ENCODE results near the gene RGS19. TPM values are rescaled to one million over a fixed set of nuclear protein-coding genes. Genes with fewer than 3 reads are reported as not detected.

RGS19 gene
- total RNA-seq, 1 experiment from 2014 or later: 43.2 TPM

DNA sequence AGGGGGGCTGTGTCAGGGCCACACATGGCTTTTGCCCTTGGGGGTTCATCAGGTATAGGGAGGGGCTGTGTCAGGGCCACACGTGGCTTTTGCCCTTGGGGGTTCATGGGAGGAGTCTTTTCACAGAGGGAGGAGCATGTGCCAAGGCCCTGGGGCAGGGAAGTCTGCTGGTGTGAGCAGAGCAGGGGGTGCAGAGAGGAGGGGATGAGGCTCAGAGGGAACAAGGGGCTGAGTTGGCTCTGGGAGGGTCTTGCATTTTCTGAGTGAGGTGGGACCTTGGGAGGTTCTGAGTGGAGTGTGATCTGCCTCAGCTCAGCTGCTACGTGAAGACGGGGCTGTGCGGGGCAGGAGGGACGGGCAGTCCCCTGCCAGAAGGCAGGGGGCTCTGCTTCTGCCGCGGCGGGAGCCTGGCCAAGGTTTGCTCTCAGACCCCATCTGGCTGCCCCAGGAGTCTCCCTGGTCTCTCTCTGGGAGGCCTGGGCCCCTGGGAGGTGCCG, 23.9 kb downstream of the RGS19 start:
- no peak overlapping the region for H3K9ac ChIP-seq (ENCODE audit: low read length)
- H3K9me3 ChIP-seq (ENCODE audit: low read length): no peaks in the 10 kb centered on the region
- H3K79me2 ChIP-seq (ENCODE audit: low read length): no peaks in the 10 kb centered on the region
- no peak overlapping the region for H3K27ac ChIP-seq (ENCODE audit: low read length)
- POLR2A ChIA-PET (ENCODE audit: unreplicated experiment): no interaction called here
- no peak overlapping the region for H2AFZ ChIP-seq (ENCODE audit: low read length)
- H3K9me2 ChIP-seq (replicated peaks; ENCODE audit: low read length): no peaks in the 10 kb centered on the region
- CTCF ChIA-PET: interaction anchor here (0.6 kb wide), 1 partner anchor 180 kb away, joined by 3 read pairs; no protein-coding TSS in a partner anchor
- intact Hi-C loops (cut with micrococcal nuclease): no loop called here
- no peaks in the 10 kb centered on the region for H3K36me3 ChIP-seq (ENCODE audit: low read depth, low read length)
- no peaks in the 10 kb centered on the region for H4K20me1 ChIP-seq (ENCODE audit: low read length)
- peaks cover 10% of the 10 kb centered on the region for H3K4me1 ChIP-seq (ENCODE audit: insufficient read depth, low read length)
- TF ChIP-seq, protein P1, sequence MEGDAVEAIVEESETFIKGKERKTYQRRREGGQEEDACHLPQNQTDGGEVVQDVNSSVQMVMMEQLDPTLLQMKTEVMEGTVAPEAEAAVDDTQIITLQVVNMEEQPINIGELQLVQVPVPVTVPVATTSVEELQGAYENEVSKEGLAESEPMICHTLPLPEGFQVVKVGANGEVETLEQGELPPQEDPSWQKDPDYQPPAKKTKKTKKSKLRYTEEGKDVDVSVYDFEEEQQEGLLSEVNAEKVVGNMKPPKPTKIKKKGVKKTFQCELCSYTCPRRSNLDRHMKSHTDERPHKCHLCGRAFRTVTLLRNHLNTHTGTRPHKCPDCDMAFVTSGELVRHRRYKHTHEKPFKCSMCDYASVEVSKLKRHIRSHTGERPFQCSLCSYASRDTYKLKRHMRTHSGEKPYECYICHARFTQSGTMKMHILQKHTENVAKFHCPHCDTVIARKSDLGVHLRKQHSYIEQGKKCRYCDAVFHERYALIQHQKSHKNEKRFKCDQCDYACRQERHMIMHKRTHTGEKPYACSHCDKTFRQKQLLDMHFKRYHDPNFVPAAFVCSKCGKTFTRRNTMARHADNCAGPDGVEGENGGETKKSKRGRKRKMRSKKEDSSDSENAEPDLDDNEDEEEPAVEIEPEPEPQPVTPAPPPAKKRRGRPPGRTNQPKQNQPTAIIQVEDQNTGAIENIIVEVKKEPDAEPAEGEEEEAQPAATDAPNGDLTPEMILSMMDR (conservative IDR thresholded peaks at IDR 0.05; ENCODE audit: low read depth, low read length): no peak
- TF ChIP-seq EZH2 (IDR thresholded peaks at IDR 0.05; ENCODE audit: low read length, unreplicated experiment): no peak
- no peak for TF ChIP-seq EZH2phosphoT487 (IDR thresholded peaks at IDR 0.05; ENCODE audit: borderline replicate concordance, low read length)
- no peak overlapping the region for H3K4me2 ChIP-seq (ENCODE audit: low read length)
- no peaks in the 10 kb centered on the region for H3K27me3 ChIP-seq (ENCODE audit: low read length)
- no TSS peak for BruUV-seq (replicated peaks)
- H3K4me3 ChIP-seq (ENCODE audit: low read length): no peak overlapping the region
- no peaks in the 10 kb centered on the region for H3F3A ChIP-seq (ENCODE audit: low read length, unreplicated experiment)
- DNase-seq (no peak), ATAC-seq (no peak)

DNA sequence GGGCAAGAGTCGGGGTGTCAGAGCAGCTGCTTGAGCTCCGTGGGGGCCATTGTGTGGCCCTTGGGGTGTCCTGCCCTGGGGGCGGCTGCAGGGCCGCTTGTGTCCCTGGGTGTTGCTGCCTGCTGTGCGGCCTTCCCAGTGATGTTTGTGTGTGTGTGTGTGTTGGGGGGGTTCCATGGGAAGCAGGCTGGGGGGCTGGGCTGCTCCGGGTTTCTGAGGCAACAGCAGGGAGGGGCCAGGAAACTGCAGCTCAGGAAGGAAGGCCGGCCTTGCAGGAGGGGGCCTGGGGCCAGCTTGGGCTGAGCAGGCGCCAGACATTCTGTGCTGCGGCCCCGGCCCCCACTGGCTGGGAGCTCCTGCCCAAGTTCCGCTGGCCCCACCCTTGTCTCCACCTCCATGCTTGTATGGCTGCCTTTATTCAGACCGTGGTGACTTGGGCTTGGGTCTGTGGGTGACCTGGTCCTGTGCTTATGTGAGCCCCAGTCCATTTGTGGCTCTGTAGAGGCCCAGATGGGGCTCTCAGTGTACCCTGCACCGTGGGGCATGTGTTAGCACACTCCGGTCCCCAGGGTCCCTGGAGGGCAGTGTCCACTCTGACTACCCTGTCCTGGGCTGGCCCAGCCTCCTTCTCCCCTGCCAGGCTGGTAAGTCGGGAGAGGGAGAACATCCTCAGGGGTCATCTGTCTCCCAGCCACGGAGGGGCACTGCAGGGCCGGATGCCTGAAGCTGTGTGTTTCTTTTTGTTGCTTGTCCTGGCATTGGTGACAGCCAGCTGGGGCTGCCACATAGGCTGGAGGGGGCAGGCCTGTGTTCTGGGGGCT, 25.3 kb downstream of the RGS19 start:
- Histone ChIP-seq H3K36me3 (ENCODE audit: low read depth, low read length) (no peaks in the 10 kb centered on the region), H3K9me3 (ENCODE audit: low read length) (no peaks in the 10 kb centered on the region), H3K4me2 (ENCODE audit: low read length) (no peak overlapping the region), H3K79me2 (ENCODE audit: low read length) (no peaks in the 10 kb centered on the region), H3K9ac (ENCODE audit: low read length) (no peak overlapping the region), H3K27me3 (ENCODE audit: low read length) (no peaks in the 10 kb centered on the region), H4K20me1 (ENCODE audit: low read length) (no peaks in the 10 kb centered on the region), H3K9me2 (replicated peaks; ENCODE audit: low read length) (no peaks in the 10 kb centered on the region), H2AFZ (ENCODE audit: low read length) (no peak overlapping the region), H3K4me3 (ENCODE audit: low read length) (no peak overlapping the region), H3K27ac (ENCODE audit: low read length) (no peak overlapping the region), H3K4me1 (ENCODE audit: insufficient read depth, low read length) (peaks cover 13% of the 10 kb centered on the region), H3F3A (ENCODE audit: low read length, unreplicated experiment) (no peaks in the 10 kb centered on the region)
- TF ChIP-seq EZH2 (IDR thresholded peaks at IDR 0.05; ENCODE audit: low read length, unreplicated experiment): no peak
- TF ChIP-seq, protein P1 (conservative IDR thresholded peaks at IDR 0.05; ENCODE audit: low read depth, low read length): peak; percentile 53
- CTCF ChIA-PET: interaction anchor here (0.5 to 1.2 kb wide), 3 partner anchors 10 to 33 kb away, joined by 3 to 5 read pairs (median 3); no protein-coding TSS in a partner anchor
- no TSS peak for BruUV-seq (replicated peaks)
- intact Hi-C loops (cut with micrococcal nuclease): no loop called here
- POLR2A ChIA-PET (ENCODE audit: unreplicated experiment): no interaction called here
- DNase-seq: peak; percentile 37
- peak; percentile 14; the same call in 1 of the 2 replicates for ATAC-seq

All from PC-3 (cell line).